Measurements from ENCODE around the gene ABHD8.

ABHD8 gene

DNA sequence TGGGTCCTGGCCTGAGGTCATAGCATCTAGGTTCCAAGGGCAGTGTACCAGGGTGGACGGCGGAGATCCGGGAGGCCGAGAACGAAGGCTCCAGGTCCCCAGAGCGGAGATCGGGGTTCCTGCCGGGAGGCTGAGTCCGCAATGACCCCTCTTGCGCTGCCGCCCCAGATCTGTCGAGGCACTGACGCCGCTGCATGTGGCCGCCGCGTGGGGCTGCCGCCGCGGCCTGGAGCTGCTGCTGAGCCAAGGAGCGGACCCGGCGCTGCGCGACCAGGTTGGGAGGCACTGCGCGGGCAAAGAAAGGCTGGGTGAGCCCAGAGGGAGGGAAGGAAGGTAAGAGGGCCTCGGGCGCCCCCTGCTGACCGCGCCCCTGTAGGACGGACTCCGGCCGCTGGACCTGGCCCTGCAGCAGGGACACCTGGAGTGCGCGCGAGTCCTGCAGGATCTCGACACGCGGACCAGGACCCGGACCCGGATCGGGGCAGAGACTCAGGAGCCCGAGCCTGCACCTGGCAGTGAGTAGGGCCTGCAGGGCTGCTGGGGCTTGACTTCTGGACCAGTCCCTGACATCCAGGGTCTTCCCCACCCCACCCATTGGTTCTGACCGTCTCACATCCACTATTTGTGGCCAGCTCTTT, 20.6 kb downstream of the ABHD8 start:
- Histone ChIP-seq H3F3A (ENCODE audit: low read depth) (no peaks in the 10 kb centered on the region), H3K4me3 (ENCODE audit: low read length, poor library complexity, severe bottlenecking) (no peak overlapping the region), H3K36me3 (ENCODE audit: insufficient read depth, low read length) (0 out of 2 replicates have a peak, but pooled peaks cover 3% of the 10 kb centered on the region), H3K9me3 (ENCODE audit: insufficient read depth, low read depth, low read length) (no peaks in the 10 kb centered on the region), H3K79me2 (ENCODE audit: insufficient read depth, low read length) (no peaks in the 10 kb centered on the region), H4K20me1 (ENCODE audit: insufficient read depth, low read length, poor library complexity, severe bottlenecking) (no peaks in the 10 kb centered on the region), H3K27me3 (ENCODE audit: insufficient read depth, low read length, poor library complexity, severe bottlenecking) (no peaks in the 10 kb centered on the region), H3K4me1 (ENCODE audit: insufficient read depth, low read length, poor library complexity, severe bottlenecking) (no peaks in the 10 kb centered on the region), H2AFZ (ENCODE audit: low read length) (no peak overlapping the region; the same call in 1 of the 2 replicates), H3K9me2 (replicated peaks; ENCODE audit: low read depth, low read length) (no peaks in the 10 kb centered on the region), H3K9ac (ENCODE audit: low read depth, low read length, poor library complexity, severe bottlenecking) (no peak overlapping the region), H3K4me2 (ENCODE audit: low read depth, low read length, poor library complexity, severe bottlenecking) (no peak overlapping the region)
- TF ChIP-seq EZH2phosphoT487 (IDR thresholded peaks at IDR 0.05; ENCODE audit: borderline replicate concordance) (no peak), CTCF (conservative IDR thresholded peaks at IDR 0.05; ENCODE audit: low read length) (peak; percentile 77)

GRCh38 chr19:17281391-17282304, 21.6 kb downstream of the ABHD8 start, which contains the start of gene ANKLE1:
Gene ANKLE1, plus strand, starts transcription at chr19:17281901. Its CDS starts 20 bp downstream, at chr19:17281921.
- no peak within 1 kb of the TSS for H3K9ac ChIP-seq (ENCODE audit: low read depth, low read length, poor library complexity, severe bottlenecking)
- no peaks in the 10 kb centered on the region for H4K20me1 ChIP-seq (ENCODE audit: insufficient read depth, low read length, poor library complexity, severe bottlenecking)
- peaks cover 6% of the 10 kb centered on the region; the same call in 1 of the 2 replicates for H3K36me3 ChIP-seq (ENCODE audit: insufficient read depth, low read length)
- H3K79me2 ChIP-seq (ENCODE audit: insufficient read depth, low read length): no peaks in the 10 kb centered on the region
- H3K4me1 ChIP-seq (ENCODE audit: insufficient read depth, low read length, poor library complexity, severe bottlenecking): no peaks in the 10 kb centered on the region
- H3F3A ChIP-seq (ENCODE audit: low read depth): no peaks in the 10 kb centered on the region
- no peaks in the 10 kb centered on the region for H3K9me3 ChIP-seq (ENCODE audit: insufficient read depth, low read depth, low read length)
- no peaks in the 10 kb centered on the region for H3K27me3 ChIP-seq (ENCODE audit: insufficient read depth, low read length, poor library complexity, severe bottlenecking)
- H3K4me3 ChIP-seq (ENCODE audit: low read length, poor library complexity, severe bottlenecking): no peak within 1 kb of the TSS
- no peak within 1 kb of the TSS for H3K4me2 ChIP-seq (ENCODE audit: low read depth, low read length, poor library complexity, severe bottlenecking)
- H3K9me2 ChIP-seq (replicated peaks; ENCODE audit: low read depth, low read length): no peaks in the 10 kb centered on the region
- H2AFZ ChIP-seq (ENCODE audit: low read length): no peak within 1 kb of the TSS; the same call in 1 of the 2 replicates
- TF ChIP-seq CTCF (conservative IDR thresholded peaks at IDR 0.05; ENCODE audit: low read length) (no peak), EZH2phosphoT487 (IDR thresholded peaks at IDR 0.05; ENCODE audit: borderline replicate concordance) (no peak)

- H3K9ac ChIP-seq (ENCODE audit: low read depth, low read length, poor library complexity, severe bottlenecking): no peak overlapping the region
- H3K4me3 ChIP-seq (ENCODE audit: low read length, poor library complexity, severe bottlenecking): no peak overlapping the region
- H3K4me1 ChIP-seq (ENCODE audit: insufficient read depth, low read length, poor library complexity, severe bottlenecking): no peaks in the 10 kb centered on the region
- no peak overlapping the region for H3K4me2 ChIP-seq (ENCODE audit: low read depth, low read length, poor library complexity, severe bottlenecking)
- TF ChIP-seq CTCF (conservative IDR thresholded peaks at IDR 0.05; ENCODE audit: low read length): no peak
- no peak for TF ChIP-seq EZH2phosphoT487 (IDR thresholded peaks at IDR 0.05; ENCODE audit: borderline replicate concordance)
- no peaks in the 10 kb centered on the region for H3K9me3 ChIP-seq (ENCODE audit: insufficient read depth, low read depth, low read length)
- no peaks in the 10 kb centered on the region for H4K20me1 ChIP-seq (ENCODE audit: insufficient read depth, low read length, poor library complexity, severe bottlenecking)
- no peaks in the 10 kb centered on the region for H3K79me2 ChIP-seq (ENCODE audit: insufficient read depth, low read length)
- H2AFZ ChIP-seq (ENCODE audit: low read length): no peak overlapping the region
- no peaks in the 10 kb centered on the region for H3K27me3 ChIP-seq (ENCODE audit: insufficient read depth, low read length, poor library complexity, severe bottlenecking)
- peaks cover 12% of the 10 kb centered on the region; the same call in 1 of the 2 replicates for H3K36me3 ChIP-seq (ENCODE audit: insufficient read depth, low read length)
- no peaks in the 10 kb centered on the region for H3F3A ChIP-seq (ENCODE audit: low read depth)
- H3K9me2 ChIP-seq (replicated peaks; ENCODE audit: low read depth, low read length): no peaks in the 10 kb centered on the region
These were observed 23.8 kb downstream of the ABHD8 start for GRCh38 chr19:17279436-17279835.

All from Loucy (cell line).